K562 (cell line): ENCODE measurements around the gene GLCCI1. TPM values are rescaled to one million over a fixed set of nuclear protein-coding genes. Genes with fewer than 3 reads are reported as not detected.

Experiments
- ATAC-seq: fragments of 200-7000 bp; cut with Tn5 transposase; 3 replicates; pipeline ENCODE4 v1.9.1; 2020; ENCODE audit warnings: moderate library complexity
- BruUV-seq: library from RNA; stranded (reverse); fragments of 400-500 nt; replicated peaks from 2 replicates; lab custom pipeline; 2021; lab: Mats Ljungman, UMichigan
- CTCF ChIA-PET: fragments of 300-600 bp; formaldehyde crosslinking; extraction: SDS; loops from one replicate; lab custom pipeline; 2021; ENCODE audit warnings: low intra/inter-chr PET ratio; lab: Yijun Ruan, JAX
- POLR2A ChIA-PET: fragments of 300-600, 350-650 bp; sonication (Branson Sonifier 250); formaldehyde crosslinking; extraction: SDS; loops from one replicate; lab custom pipeline; 2021; ENCODE audit warnings: antibody characterized with exemption, inconsistent platforms; lab: Yijun Ruan, JAX
- DNase-seq, 4 experiments: peaks; one replicate each; pipeline versions ENCODE4 v3.0.0 to v3.0.0-alpha.2; 2011 to 2018; ENCODE audit warnings: low spot score in 3 of 4, mixed read lengths in 3 of 4; ENCODE audit errors: extremely low read depth in 1 of 4
- FAIRE-seq: peaks from 2 replicates; lab custom pipeline; 2011; peaks lifted over from hg19 to GRCh38; lab: Jason Lieb, UNC
- H2AFZ ChIP-seq: 2 replicates; pipeline ENCODE4 v1.6.0; 2011; ENCODE audit warnings: low read depth, low read length, control low read depth, inconsistent platforms
- H3K27ac ChIP-seq: fragments of 200-600 bp; 3 replicates; pipeline ENCODE4 v1.8.0; 2011; ENCODE audit warnings: low read depth, mild to moderate bottlenecking, control low read depth, inconsistent platforms, low read length, moderate library complexity, mixed read lengths; ENCODE audit errors: extremely low read depth
- H3K27me3 ChIP-seq, 2 experiments: fragments of 300-600 bp in 1 of 2; 2 replicates in 1 of 2; 3 replicates in 1 of 2; pipeline versions ENCODE4 v1.6.0 to v1.8.0; 2011; ENCODE audit warnings: inconsistent platforms in 2 of 2, low read length in 2 of 2, mild to moderate bottlenecking in 1 of 2, mixed read lengths in 1 of 2, moderate library complexity in 1 of 2; ENCODE audit not compliant: control insufficient read depth in 2 of 2, insufficient read depth in 2 of 2
- H3K36me3 ChIP-seq: fragments of 300-600 bp; 3 replicates; pipeline ENCODE4 v1.8.0; 2011; ENCODE audit warnings: mild to moderate bottlenecking, low read length, inconsistent platforms; ENCODE audit not compliant: control insufficient read depth, insufficient read depth
- H3K4me1 ChIP-seq, 2 experiments: fragments of 200-600 bp in 1 of 2; replicated peaks in 1 of 2; 2 replicates in 1 of 2; 3 replicates in 1 of 2; pipeline versions ENCODE4 v1.5.1 to v1.8.0; 2011; ENCODE audit warnings: inconsistent platforms in 2 of 2, low read length in 2 of 2, mild to moderate bottlenecking in 1 of 2, mixed read lengths in 1 of 2, moderate library complexity in 1 of 2; ENCODE audit not compliant: control insufficient read depth in 2 of 2, insufficient read depth in 2 of 2
- H3K4me2 ChIP-seq: 2 replicates; pipeline ENCODE4 v1.6.1; 2011; ENCODE audit warnings: low read length, control low read depth, inconsistent platforms, mixed read lengths; ENCODE audit not compliant: insufficient read depth
- H3K4me3 ChIP-seq: fragments of 200-600 bp; sonication (generic), shearing (Covaris generic); 2 replicates; pipeline ENCODE4 v1.5.1; 2016; ENCODE audit warnings: control low read depth, inconsistent platforms
- H3K79me2 ChIP-seq: fragments of 200-600 bp; 3 replicates; pipeline ENCODE4 v1.8.0; 2011; ENCODE audit warnings: low read length, inconsistent platforms; ENCODE audit not compliant: control insufficient read depth, insufficient read depth
- H3K9ac ChIP-seq, 2 experiments: 2 replicates each; pipeline versions ENCODE4 v1.6.0 to v1.6.1; 2011; ENCODE audit warnings: low read depth in 2 of 2, low read length in 2 of 2, control low read depth in 1 of 2, inconsistent platforms in 1 of 2, mild to moderate bottlenecking in 1 of 2, mixed read lengths in 1 of 2; ENCODE audit not compliant: insufficient read depth in 1 of 2
- H3K9me1 ChIP-seq: one replicate; pipeline ENCODE4 v1.6.0; 2011; ENCODE audit warnings: inconsistent platforms, mild to moderate bottlenecking, low read length, moderate library complexity; ENCODE audit not compliant: control insufficient read depth, insufficient read depth
- H3K9me3 ChIP-seq: replicated peaks from 2 replicates; pipeline ENCODE4 v1.5.1; 2011; ENCODE audit warnings: low read depth, low read length, inconsistent platforms; ENCODE audit not compliant: control insufficient read depth, insufficient read depth
- H4K20me1 ChIP-seq: replicated peaks from 2 replicates; pipeline ENCODE4 v1.6.1; 2011; ENCODE audit warnings: low read length, inconsistent platforms, mixed read lengths; ENCODE audit not compliant: control insufficient read depth, insufficient read depth
- ETV1 ChIP-seq: fragments of 450-650 bp; conservative IDR thresholded peaks from 2 replicates; pipeline ENCODE4 v1.6.1; 2016; ENCODE audit warnings: missing genetic modification characterization, control low read depth, low read depth, missing compliant biosample characterization
- NKRF ChIP-seq: fragments of 450-650 bp; IDR thresholded peaks from 2 replicates; pipeline ENCODE4 v1.6.1; 2016; ENCODE audit warnings: borderline replicate concordance
- PKNOX1 ChIP-seq: fragments of 450-650 bp; IDR thresholded peaks from 2 replicates; pipeline ENCODE4 v1.6.1; 2016
- ZZZ3 ChIP-seq: fragments of 450-650 bp; IDR thresholded peaks from 2 replicates; pipeline ENCODE4 v1.6.1; 2016; ENCODE audit warnings: antibody characterized with exemption, mild to moderate bottlenecking, moderate library complexity
- WGBS: fragments of 100-300 bp; shearing (Covaris generic); methylation state at CpG from one replicate; pipeline ENCODE4 v1.1.6; 2016; ENCODE audit warnings: low coverage, mixed read lengths; ENCODE audit not compliant: insufficient coverage; ENCODE audit errors: missing lambda C conversion rate; 5-methylcytosine and 5-hydroxymethylcytosine counted together
- in situ Hi-C: fragments of 300-500 bp; cut with MboI; formaldehyde crosslinking; loops from 4 replicates; pipeline ENCODE4 v1.15.0; 2018; ENCODE audit warnings: inconsistent platforms, mixed read lengths
- intact Hi-C: fragments of 100-400 bp; cut with micrococcal nuclease; formaldehyde crosslinking; loops from 2 replicates; pipeline ENCODE4 v1.14.2; 2022
- polyA plus RNA-seq, 8 experiments: library from polyadenylated mRNA; depleted of rRNA in 4 of 8; stranded (reverse) in 5 of 8; unstranded in 3 of 8; fragments of >200 nt; fragmentation: Nextera tagmentation in 2 of 8; fragmentation: Illumina TruSeq in 1 of 8; extraction: Ambion mirVana in 2 of 8; extraction: Trizol in 1 of 8; gene quantifications; 2 replicates each; pipeline versions ENCODE4 v1.2.1 to v1.2.3, GENCODE V29; 2011 to 2014; ENCODE audit warnings: inconsistent platforms in 1 of 8, missing spikeins in 1 of 8
- total RNA-seq, 7 experiments: library from RNA; depleted of rRNA in 6 of 7; stranded (reverse); fragments of >200 nt in 6 of 7; fragmentation: Illumina TruSeq in 2 of 7; extraction: Trizol in 2 of 7; gene quantifications; 2 replicates each; pipeline versions ENCODE4 v1.2.1 to v1.2.3, GENCODE V29; 2011 to 2021; ENCODE audit warnings: low replicate concordance in 1 of 7

The GLCCI1 gene
- total and polyA plus RNA-seq, 9 of the 15 experiments (the other 6 are each of a cell fraction or from before 2014, with no cell fraction given) = 2.7 to 11.9 (median 7.2) TPM

- no peak overlapping the region; the same call in 1 of the 2 replicates for H3K4me2 ChIP-seq
- H2AFZ ChIP-seq = no peak overlapping the region
- H3K36me3 ChIP-seq = no peaks in the 10 kb centered on the region
- in situ Hi-C loops = loop anchor here (10.0 kb wide), 1 partner anchor 222 kb away; no protein-coding TSS in a partner anchor
- intact Hi-C loops = loop anchor here (10.0 kb wide), 1 partner anchor 288 kb away; no protein-coding TSS in a partner anchor
- POLR2A ChIA-PET = interaction anchor here (0.6 to 1.1 kb wide), 2 partner anchors 11 to 97 kb away, joined by 3 to 6 read pairs; no protein-coding TSS in a partner anchor
- H3K4me3 ChIP-seq = no peak overlapping the region
- FAIRE-seq (peak; percentile 15), DNase-seq (no peak), ATAC-seq (no peak)
- BruUV-seq = no TSS peak
- no peak overlapping the region for H3K27ac ChIP-seq
- H3K27me3 ChIP-seq = no peaks in the 10 kb centered on the region
- H3K9me3 ChIP-seq = no peaks in the 10 kb centered on the region
- CTCF ChIA-PET = no interaction called here
- H3K9ac ChIP-seq = peak overlapping the region in 1 of 2 experiments; percentile 22; a peak in 1 of 4 replicates
- H4K20me1 ChIP-seq = peaks cover 3% of the 10 kb centered on the region; the same call in 1 of the 2 replicates
- H3K9me1 ChIP-seq = no peaks in the 10 kb centered on the region
- peaks cover 79% of the 10 kb centered on the region for H3K79me2 ChIP-seq
- 21% methylated on average over 2 of the region's 2 CpGs for whole genome bisulfite sequencing
- no peak for TF ChIP-seq NKRF
- no peak for TF ChIP-seq ZZZ3
- TF ChIP-seq ETV1 = no peak
- TF ChIP-seq PKNOX1 = peak; percentile 65
- H3K4me1 ChIP-seq = peaks cover 11 to 14% of the 10 kb centered on the region in 2 experiments; a peak in 4 of 5 replicates
Observed at GRCh38 chr7:7972922-7973594, 4.5 kb downstream of the GLCCI1 start.
